ENCODE results near the gene BRD4. TPM values are rescaled to one million over a fixed set of nuclear protein-coding genes. Genes with fewer than 3 reads are reported as not detected.

Gene BRD4
- total RNA-seq, 1 donor from 2014 or later = 56.5 TPM

GRCh38 chr19:15195371-15196334 is 136.7 kb downstream of the BRD4 start:
- intact Hi-C loops (cut with DNase I) = loop anchor here (5.0 kb wide), 1 partner anchor 57 kb away; no protein-coding TSS in a partner anchor
- DNase-seq (ENCODE audit: missing footprints) (no peak), ATAC-seq (peak; percentile 38)

- ATAC-seq (peak; percentile 30), DNase-seq (ENCODE audit: missing footprints) (no peak)
- intact Hi-C loops (cut with DNase I) = loop anchor here (5.0 kb wide), 1 partner anchor 57 kb away; no protein-coding TSS in a partner anchor
These were observed 137.4 kb downstream of the BRD4 start for GRCh38 chr19:15194938-15195337.

GRCh38 chr19:15191982-15192381 is 140.4 kb downstream of the BRD4 start:
- ATAC-seq = no peak
- no peak for DNase-seq (ENCODE audit: missing footprints)
- intact Hi-C loops (cut with DNase I) = no loop called here

- DNase-seq (ENCODE audit: missing footprints) (no peak), ATAC-seq (no peak)
- intact Hi-C loops (cut with DNase I) = no loop called here
These were observed 140.8 kb downstream of the BRD4 start for GRCh38 chr19:15191514-15191913.

GRCh38 chr19:15188851-15189250 is 143.5 kb downstream of the BRD4 start:
- intact Hi-C loops (cut with DNase I) = no loop called here
- ATAC-seq (no peak), DNase-seq (ENCODE audit: missing footprints) (no peak)

GRCh38 chr19:15187026-15188007 is 145.0 kb downstream of the BRD4 start:
- intact Hi-C loops (cut with DNase I) = no loop called here
- DNase-seq (ENCODE audit: missing footprints) = no peak
- no peak for ATAC-seq

Other genes starting within 250 kb of the BRD4 start
- gene SYDE1, start 225.1 kb downstream of the BRD4 start, total RNA-seq = 15.7 TPM
- gene NOTCH3, start 131.5 kb downstream of the BRD4 start, total RNA-seq = 28.5 TPM
- 0.14 TPM for gene EPHX3, start 100.1 kb downstream of the BRD4 start, total RNA-seq
- 19.8 TPM for gene AKAP8, start 47.2 kb upstream of the BRD4 start, total RNA-seq
- 76.7 TPM for gene AKAP8L, start 86.4 kb upstream of the BRD4 start, total RNA-seq
- 31.3 TPM for gene WIZ, start 117.4 kb upstream of the BRD4 start, total RNA-seq
- 2.3 TPM for gene RASAL3, start 132.0 kb upstream of the BRD4 start, total RNA-seq
- not detected for gene PGLYRP2, start 147.0 kb upstream of the BRD4 start, total RNA-seq
- not detected for gene CYP4F22, start 176.0 kb upstream of the BRD4 start, total RNA-seq